NCI-H1436 treated with DMSO at 0.1 percent for 48 hours (cell line): ENCODE results near the gene CBR1.
A peak's percentile ranks its signal among the peaks of the same experiment; 100 is the strongest.
"Not testable (repeated sequence)": the region's sequence is repeated elsewhere in the genome, so short reads cannot be mapped to it uniquely, and the experiment has no call there.

Experiments used
- DNase-seq: peaks from one replicate; lab custom pipeline; 2025; lab: John Stamatoyannopoulos, UW

The CBR1 gene

GRCh38 chr21:36048357-36048756 is 21.5 kb upstream of the CBR1 start:
- DNase-seq = no peak

DNA sequence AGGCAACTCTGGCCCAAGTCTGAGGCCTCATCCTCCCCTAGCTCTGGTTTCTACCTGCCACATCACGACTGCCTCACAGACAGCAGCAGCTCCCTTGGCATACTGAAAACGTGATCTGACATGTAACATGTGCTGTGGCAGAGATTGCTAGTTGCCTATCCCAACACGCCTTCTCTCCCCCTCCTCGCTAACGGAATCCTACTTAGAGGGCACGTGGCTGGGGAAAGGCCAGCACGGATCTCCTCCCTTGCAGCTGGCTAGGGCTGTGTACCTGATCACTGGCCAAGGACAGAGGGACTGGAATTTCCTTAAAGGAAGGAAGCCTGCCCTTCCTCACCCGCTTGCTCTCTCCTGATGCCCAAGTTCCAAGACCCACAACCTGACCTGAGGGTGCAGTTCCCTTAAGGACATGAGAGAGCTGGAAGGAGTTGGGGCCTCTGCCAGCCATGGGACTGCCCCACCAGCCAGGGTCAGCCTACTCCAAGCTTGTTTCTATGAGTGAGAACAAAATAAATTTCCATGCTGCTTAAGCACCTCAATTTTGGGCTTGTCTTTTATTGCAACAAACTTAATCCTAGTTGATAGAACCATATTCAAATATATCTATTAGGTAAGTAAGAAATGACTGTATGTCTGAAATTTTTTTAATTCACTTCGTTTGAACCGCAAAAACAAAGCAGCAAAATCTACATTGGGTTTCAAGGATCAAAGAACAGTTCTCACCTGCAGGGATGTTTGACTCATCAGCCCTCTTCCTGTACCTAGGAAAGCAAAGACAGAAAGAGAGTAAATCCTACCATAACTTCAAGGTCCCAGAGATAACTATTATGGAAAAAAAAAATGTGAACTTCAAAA is 16.7 kb upstream of the CBR1 start:
- no peak for DNase-seq

GRCh38 chr21:36053715-36054062 is 16.1 kb upstream of the CBR1 start:
- DNase-seq = no peak

DNA sequence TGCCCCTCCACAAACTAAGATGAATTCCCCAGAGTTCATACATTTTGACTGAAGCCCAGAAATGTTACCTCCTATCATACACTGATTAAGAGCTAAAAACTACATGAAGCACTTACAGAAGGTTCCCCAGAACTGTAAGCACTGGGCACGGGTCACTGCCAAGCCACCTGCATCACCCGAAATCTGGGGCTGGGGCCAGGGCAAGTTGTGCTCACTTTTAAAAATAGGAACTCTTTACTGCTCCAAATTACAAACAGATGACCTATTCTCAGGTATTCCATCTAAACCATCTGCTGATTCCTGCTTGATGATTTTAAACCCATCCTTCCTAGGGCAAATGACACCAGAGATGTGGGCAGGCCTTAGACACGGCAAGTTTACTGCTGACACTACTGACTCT is 14.3 kb upstream of the CBR1 start:
- no peak for DNase-seq

GRCh38 chr21:36059823-36060158 is 10.0 kb upstream of the CBR1 start:
- no peak for DNase-seq

DNA sequence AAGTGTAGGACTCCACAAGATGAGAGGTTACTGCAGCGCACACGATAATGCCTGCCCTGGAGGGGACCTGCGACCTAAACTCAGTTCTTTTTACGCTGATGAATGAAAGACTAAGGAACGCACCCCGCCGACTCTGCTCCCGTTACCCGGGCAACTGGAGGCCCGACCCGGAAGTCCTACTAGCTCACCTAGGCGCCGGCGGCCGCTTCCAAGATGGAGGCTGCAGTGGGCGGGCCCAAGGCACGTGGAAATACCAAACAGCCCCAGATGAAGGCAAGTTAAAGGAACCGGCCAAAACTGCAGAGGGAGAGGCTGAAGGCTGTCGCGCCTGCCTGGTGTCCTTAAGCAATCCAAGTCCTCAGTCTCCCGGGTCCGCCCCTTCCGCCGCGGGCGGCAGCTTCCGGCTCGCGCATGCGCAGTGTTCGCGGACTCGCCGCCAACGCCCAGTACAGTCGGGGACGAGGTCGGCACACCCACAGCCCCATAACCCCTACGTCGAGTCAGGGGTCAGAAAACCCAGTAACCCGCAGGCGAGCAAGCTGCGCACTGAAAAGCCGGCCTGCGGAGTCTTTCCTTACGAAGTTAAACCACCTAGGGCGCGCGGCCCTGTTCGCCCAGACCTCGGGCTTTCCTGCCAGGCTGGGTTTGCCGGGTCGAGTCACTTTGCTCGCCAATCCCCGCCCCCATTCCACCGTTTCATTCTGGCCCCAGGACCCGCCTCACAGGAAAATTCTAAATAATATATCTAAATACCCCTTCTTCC is 9.5 kb upstream of the CBR1 start, which contains the start of gene SETD4:
Gene SETD4 (minus strand): TSS at position 368 of the 763 bp plus-strand sequence. CDS start 1,638 bp downstream, outside the sequence.
- peak; percentile 58 for DNase-seq

DNA sequence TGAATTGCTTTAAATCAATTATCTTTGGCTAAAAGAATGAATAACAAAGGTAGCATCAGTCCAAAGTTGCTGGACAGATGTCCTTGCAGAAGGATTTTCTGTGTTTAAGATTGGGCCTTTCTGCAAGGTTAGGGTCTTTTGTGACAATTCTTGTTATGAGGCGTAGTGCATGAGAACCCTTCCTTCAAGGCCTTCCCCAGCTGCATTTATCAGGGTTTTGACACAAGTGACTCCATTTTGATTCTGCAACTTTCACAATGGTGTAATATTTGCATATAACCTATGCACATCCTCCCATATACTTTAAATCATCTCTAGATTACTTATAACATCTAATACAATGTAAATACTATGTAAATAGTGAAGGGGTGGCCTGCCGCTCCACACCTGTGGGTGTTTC is 8.4 kb upstream of the CBR1 start:
- DNase-seq = no peak

DNA sequence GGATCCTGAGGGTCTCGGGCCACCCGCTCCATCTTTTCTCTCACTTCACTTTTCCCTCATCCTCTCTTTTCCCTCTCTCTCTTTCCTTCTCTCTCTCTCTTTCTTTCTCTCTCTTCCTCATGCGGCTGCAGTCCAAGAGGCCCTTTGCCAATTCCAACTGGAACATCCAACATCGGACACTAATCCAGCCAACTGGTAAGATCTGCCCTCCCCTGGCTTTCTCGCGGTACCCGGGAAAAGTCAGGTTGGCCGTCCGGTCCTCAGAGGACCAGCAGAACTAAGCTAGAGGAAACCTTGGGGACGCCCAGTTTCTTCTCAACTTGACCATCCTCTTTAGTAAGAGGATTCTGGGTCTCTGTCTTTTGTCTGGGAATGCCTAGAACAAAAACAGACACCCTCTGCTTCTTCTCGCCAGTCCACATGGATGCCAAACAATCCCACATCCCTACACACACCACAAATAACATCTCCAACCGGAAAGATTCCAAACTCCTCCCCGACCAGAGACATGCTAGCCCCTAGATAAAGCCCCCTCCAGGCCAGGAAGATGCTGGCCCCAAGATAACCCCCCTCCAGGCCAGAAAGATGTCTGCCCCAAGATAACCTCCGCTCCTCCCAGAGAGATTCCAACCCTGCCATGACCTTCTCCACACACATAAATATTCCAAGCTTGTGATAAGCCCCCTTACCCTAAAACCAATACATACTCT is 6.3 kb upstream of the CBR1 start:
- no peak for DNase-seq

DNA sequence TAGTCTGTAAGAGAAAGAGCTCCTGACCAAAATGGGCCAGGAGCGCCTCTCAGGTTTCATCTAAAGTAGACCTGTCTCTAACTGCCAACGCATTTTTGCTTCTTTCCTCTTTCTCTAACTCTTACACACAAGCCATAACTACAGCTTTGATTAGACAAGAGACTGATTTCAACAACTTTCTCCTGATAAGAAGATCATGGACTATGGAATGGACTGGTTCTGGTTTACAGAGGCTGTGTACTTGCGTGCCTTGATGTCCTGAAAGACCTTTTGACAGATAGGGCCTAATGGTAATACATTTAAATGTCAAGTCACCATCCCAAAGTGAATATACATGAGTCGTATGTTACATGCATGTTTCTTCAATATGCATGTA is 5.8 kb upstream of the CBR1 start:
- DNase-seq = no peak

DNA sequence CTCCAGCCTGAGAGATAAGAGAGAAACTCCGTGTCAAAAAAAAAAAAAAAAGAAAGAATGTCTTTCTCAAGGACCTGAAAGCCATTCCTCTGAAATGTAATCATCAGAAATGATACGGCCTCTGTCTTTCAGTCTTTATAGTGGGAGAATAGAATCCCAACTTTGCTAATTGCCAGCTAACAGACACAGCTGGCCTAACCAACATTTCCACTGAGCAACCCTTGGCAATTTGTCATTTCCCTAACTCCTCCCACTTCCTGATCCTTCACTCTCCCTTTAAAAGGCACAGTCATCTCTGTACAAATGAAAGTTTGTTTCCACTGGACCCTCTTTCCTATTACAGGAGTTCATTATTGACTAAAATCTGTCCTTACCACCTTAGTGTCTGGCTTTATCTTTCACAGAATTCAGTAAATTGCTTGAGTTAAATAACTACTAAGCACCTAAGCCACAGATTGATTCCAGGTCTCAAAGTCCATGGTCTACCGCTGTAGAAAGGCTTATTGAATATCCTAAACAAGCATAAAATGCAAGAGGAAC is 4.3 kb upstream of the CBR1 start:
- DNase-seq = no peak

DNA sequence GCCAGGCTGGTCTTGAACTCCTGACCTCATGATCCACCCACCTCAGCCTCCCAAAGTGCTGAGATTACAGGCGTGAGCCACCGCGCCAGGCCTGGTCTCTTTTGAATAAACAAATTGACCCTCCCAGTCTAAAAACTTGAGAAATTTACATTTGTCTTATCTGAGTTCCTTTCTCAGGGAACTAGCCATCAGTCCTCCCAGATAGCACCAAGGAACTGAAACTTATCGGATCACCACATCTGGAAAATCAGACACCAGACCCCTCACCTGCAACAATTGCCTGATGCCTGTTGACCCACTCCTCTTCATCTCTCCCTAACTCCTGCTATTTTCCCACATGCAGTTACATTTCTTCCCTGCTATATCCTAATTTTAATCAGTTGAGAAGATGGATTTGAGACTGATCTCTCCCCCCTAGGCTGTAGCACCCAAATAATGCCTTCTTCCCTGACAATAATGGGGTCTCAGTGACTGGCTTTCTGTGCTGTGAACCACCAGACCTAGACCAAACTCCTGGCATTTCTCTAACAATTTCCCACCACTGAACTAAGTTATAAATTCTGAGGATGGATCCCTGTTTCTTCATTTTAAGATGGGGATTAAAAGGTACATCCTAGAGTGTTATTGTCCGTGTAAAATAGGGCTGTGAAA is 951 bp upstream of the CBR1 start:
- DNase-seq = no peak

- no peak for DNase-seq
Observed at GRCh38 chr21:36070999-36071398, 1.2 kb downstream of the CBR1 start.

DNA sequence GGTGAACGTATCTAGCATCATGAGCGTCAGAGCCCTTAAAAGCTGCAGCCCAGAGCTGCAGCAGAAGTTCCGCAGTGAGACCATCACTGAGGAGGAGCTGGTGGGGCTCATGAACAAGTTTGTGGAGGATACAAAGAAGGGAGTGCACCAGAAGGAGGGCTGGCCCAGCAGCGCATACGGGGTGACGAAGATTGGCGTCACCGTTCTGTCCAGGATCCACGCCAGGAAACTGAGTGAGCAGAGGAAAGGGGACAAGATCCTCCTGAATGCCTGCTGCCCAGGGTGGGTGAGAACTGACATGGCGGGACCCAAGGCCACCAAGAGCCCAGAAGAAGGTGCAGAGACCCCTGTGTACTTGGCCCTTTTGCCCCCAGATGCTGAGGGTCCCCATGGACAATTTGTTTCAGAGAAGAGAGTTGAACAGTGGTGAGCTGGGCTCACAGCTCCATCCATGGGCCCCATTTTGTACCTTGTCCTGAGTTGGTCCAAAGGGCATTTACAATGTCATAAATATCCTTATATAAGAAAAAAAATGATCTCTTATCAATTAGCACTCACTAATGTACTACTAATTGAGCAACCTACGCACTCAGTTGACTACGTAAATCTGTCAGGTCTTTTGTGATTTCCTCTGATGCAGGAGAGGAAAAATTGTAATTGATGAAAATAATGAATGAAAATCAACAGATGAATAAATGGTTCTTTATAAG is 2.8 kb downstream of the CBR1 start:
- no peak for DNase-seq

GRCh38 chr21:36073181-36073580 is 3.4 kb downstream of the CBR1 start:
- DNase-seq = no peak

- DNase-seq = not testable (repeated sequence)
Observed at GRCh38 chr21:36073911-36074310, 4.1 kb downstream of the CBR1 start.

DNA sequence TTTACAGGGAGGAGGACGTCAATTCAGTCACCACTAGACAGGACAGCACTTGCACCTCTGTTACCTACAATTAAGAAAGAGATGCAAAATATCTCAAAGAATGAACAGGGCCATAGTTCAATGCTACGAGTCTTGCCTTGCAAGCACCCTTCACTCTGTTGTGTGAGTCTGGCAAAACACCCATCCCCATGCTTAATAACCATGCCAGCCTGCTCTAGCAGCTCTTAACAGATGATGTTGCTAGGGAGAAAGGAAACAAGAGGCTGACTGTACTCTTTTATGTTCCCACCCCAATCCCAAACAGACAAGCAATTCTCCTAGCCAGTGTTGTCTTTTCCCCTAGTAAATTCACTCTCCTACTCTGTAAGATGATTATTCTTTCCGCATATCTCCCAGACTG is 5.3 kb downstream of the CBR1 start:
- no peak for DNase-seq

- no peak for DNase-seq
Observed at GRCh38 chr21:36075953-36076352, 6.1 kb downstream of the CBR1 start.

DNA sequence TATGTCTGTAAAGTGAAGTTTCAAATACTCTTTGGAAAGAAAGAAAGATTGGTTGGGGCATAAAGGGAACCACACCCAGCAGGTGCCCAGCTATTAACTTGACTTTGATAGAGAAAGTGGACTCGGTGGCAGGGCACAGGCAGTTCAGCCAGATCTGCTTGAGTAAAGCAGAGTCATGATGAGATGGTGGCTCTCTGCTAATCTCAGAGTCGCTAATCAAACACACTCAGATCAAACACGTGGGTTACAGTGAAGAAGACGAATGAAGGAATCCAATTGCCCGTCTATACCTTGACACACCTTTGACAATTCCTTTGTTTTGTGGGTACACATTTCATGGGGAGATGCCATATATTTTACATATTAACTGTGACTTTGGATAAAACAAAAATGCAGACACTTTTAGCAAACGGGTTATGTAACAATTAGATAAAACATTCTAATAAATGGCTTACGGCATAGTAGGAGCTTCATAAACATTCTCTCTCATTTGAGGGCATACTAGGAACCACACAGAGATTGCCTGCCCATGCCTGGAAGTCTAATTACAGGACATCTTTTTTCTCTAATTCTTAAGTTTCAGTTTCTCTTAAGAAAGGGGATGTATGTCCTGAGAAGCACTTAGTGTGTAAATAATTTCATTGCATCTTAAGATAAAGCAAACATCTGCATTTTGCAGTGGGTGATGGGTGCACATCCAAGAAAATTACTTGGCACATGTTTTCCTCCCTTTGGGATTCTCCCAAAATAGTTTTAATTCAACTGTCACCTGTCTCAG is 7.2 kb downstream of the CBR1 start:
- DNase-seq = no peak

DNA sequence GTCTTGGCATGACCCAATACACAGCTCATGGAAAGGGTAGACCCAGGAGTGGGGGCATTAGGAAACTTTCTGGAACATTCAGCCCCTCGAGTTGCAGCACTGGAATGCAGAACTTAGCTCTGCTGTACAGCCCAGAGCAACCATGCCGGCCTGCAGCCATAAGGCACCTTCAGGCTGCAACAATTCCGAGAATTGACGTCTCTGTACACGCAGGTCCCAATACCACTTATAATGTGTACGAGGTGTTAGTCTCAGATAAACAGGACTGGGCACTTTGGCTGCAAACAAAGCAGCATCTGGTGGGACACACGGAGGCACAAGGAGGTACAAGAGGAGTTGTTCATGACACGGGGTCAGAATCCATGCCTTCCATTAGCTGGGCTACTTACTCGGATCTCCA is 7.9 kb downstream of the CBR1 start:
- no peak for DNase-seq

- DNase-seq = no peak
Observed at GRCh38 chr21:36079010-36079649, 9.3 kb downstream of the CBR1 start.
